Tibial nerve (tissue), 4 donors: ENCODE measurements around the gene RAB11B. TPM values are rescaled to one million over a fixed set of nuclear protein-coding genes. Genes with fewer than 3 reads are reported as not detected.
"Not testable (repeated sequence)": the region's sequence is repeated elsewhere in the genome, so short reads cannot be mapped to it uniquely, and the experiment has no call there.

Source experiments
- DNase-seq, 2 donors: peaks; one replicate each; pipeline ENCODE4 v3.0.0-alpha.2; 2019; ENCODE audit warnings: low spot score in 2 of 2
- H3K27ac ChIP-seq, 4 donors: fragments of 200-600 bp; sonication (generic) in 3 of 4; one replicate each; pipeline ENCODE4 v1.5.1; 2017 to 2019; ENCODE audit warnings: mild to moderate bottlenecking in 1 of 4
- H3K27me3 ChIP-seq, 2 donors: fragments of 200-600 bp; sonication (generic) in 1 of 2; one replicate each; pipeline versions ENCODE4 v1.5.1 to v1.6.0; 2017 to 2019
- H3K36me3 ChIP-seq, 3 donors: fragments of 200-600 bp; sonication (generic); one replicate each; pipeline ENCODE4 v1.5.1; 2018 to 2019
- H3K4me1 ChIP-seq, 4 donors: fragments of 200-600 bp; sonication (generic) in 3 of 4; one replicate each; pipeline ENCODE4 v1.5.1; 2017 to 2019
- H3K4me3 ChIP-seq, 4 donors: fragments of 200-600 bp; sonication (generic) in 3 of 4; one replicate each; pipeline ENCODE4 v1.5.1; 2017 to 2019; ENCODE audit warnings: mild to moderate bottlenecking in 1 of 4, moderate library complexity in 1 of 4
- H3K9me3 ChIP-seq, 4 donors: fragments of 200-600 bp; sonication (generic) in 3 of 4; one replicate each; pipeline ENCODE4 v1.5.1; 2017 to 2019
- CTCF ChIP-seq, 5 experiments: fragments of 200-600 bp in 3 of 5; fragments of 450-650 bp in 2 of 5; sonication (generic) in 3 of 5; IDR thresholded peaks; one replicate each; pipeline ENCODE4 v1.5.1; 2016 to 2019; ENCODE audit warnings: antibody characterized with exemption in 5 of 5, mild to moderate bottlenecking in 3 of 5, moderate library complexity in 2 of 5
- EP300 ChIP-seq, 2 donors: sonication (generic); formaldehyde crosslinking; IDR thresholded peaks; one replicate each; pipeline ENCODE4 v1.6.1; 2017; ENCODE audit warnings: antibody characterized with exemption in 2 of 2, mild to moderate bottlenecking in 1 of 2
- POLR2A ChIP-seq, 2 donors: fragments of 450-650 bp; IDR thresholded peaks; one replicate each; pipeline ENCODE4 v1.6.1; 2017; ENCODE audit warnings: antibody characterized with exemption in 2 of 2, mild to moderate bottlenecking in 2 of 2, moderate library complexity in 2 of 2
- WGBS, 2 donors: methylation state at CpG; one replicate each; pipeline ENCODE4 v1.1.5; 2018; 5-methylcytosine and 5-hydroxymethylcytosine counted together
- total RNA-seq, 4 donors: library from RNA; depleted of rRNA; stranded (reverse); fragments of >200 nt; gene quantifications; one replicate each; pipeline ENCODE4 v1.1.0, GENCODE V29; 2016

Gene RAB11B
- total RNA-seq, 4 donors from 2014 or later = 35.6 to 147 (median 68.9) TPM

- TF ChIP-seq CTCF (IDR thresholded peaks at IDR 0.05) (no peak), EP300 (IDR thresholded peaks at IDR 0.05) (no peak), POLR2A (IDR thresholded peaks at IDR 0.05) (no peak)
- no peak for DNase-seq
- Histone ChIP-seq H3K27me3 (no peaks in the 10 kb centered on the region), H3K27ac (no peak overlapping the region), H3K4me3 (no peak overlapping the region), H3K9me3 (no peaks in the 10 kb centered on the region), H3K36me3 (peaks cover 0 to 39% (median 0%) of the 10 kb centered on the region in 3 donors), H3K4me1 (peaks cover 0 to 13% (median 6%) of the 10 kb centered on the region in 4 donors)
- 40 to 65% methylated on average over 1 of the region's 1 CpG for WGBS, 2 donors
Measured at GRCh38 chr19:8377598-8377997, 12.6 kb upstream of the RAB11B start.

- H3K4me3 ChIP-seq, H3K27ac ChIP-seq, H3K27me3 ChIP-seq, H3K9me3 ChIP-seq, DNase-seq, H3K4me1 ChIP-seq: not testable (repeated sequence)
- H3K36me3 ChIP-seq = peaks cover 0 to 23% (median 0%) of the 10 kb centered on the region in 3 donors
- WGBS, 2 donors = 94 to 95% methylated on average over 13 of the region's 13 CpGs
Measured at GRCh38 chr19:8379156-8379891, 10.8 kb upstream of the RAB11B start.

- not testable (repeated sequence) for H3K9me3 ChIP-seq, H3K27me3 ChIP-seq, H3K27ac ChIP-seq, H3K4me1 ChIP-seq, DNase-seq, H3K4me3 ChIP-seq
- peaks cover 0 to 17% (median 0%) of the 10 kb centered on the region in 3 donors for H3K36me3 ChIP-seq
- 84 to 96% methylated on average over 4 of the region's 4 CpGs for WGBS, 2 donors
Measured at GRCh38 chr19:8384569-8384968, 5.6 kb upstream of the RAB11B start.

- H3K4me3 ChIP-seq, H3K9me3 ChIP-seq, H3K27me3 ChIP-seq, DNase-seq, H3K27ac ChIP-seq, H3K4me1 ChIP-seq: not testable (repeated sequence)
- H3K36me3 ChIP-seq = peaks cover 0 to 17% (median 0%) of the 10 kb centered on the region in 3 donors
- 68 to 69% methylated on average over 2 of the region's 2 CpGs for WGBS, 2 donors
Measured at GRCh38 chr19:8385103-8385502, 5.1 kb upstream of the RAB11B start.

GRCh38 chr19:8385566-8385965, 4.6 kb upstream of the RAB11B start:
- not testable (repeated sequence) for H3K4me3 ChIP-seq, DNase-seq, H3K9me3 ChIP-seq, H3K27me3 ChIP-seq, H3K4me1 ChIP-seq, H3K27ac ChIP-seq
- H3K36me3 ChIP-seq = peaks cover 0 to 17% (median 0%) of the 10 kb centered on the region in 3 donors
- WGBS, 2 donors = 93% methylated on average over 3 of the region's 3 CpGs

- H3K9me3 ChIP-seq, H3K27me3 ChIP-seq, H3K27ac ChIP-seq, H3K4me3 ChIP-seq, DNase-seq: not testable (repeated sequence)
- H3K36me3 ChIP-seq = peaks cover 0 to 17% (median 0%) of the 10 kb centered on the region in 3 donors
- 84 to 95% methylated on average over 9 of the region's 9 CpGs for WGBS, 2 donors
- H3K4me1 ChIP-seq = peaks cover 0 to 12% (median 12%) of the 10 kb centered on the region in 4 donors
Measured at GRCh38 chr19:8386419-8386818, 3.7 kb upstream of the RAB11B start.

GRCh38 chr19:8386990-8387389, 3.2 kb upstream of the RAB11B start:
- TF ChIP-seq POLR2A (IDR thresholded peaks at IDR 0.05) (no peak), EP300 (IDR thresholded peaks at IDR 0.05) (no peak), CTCF (IDR thresholded peaks at IDR 0.05) (no peak)
- Histone ChIP-seq H3K4me3 (no peak overlapping the region), H3K4me1 (peaks cover 0 to 18% (median 17%) of the 10 kb centered on the region in 4 donors), H3K36me3 (peaks cover 0 to 17% (median 0%) of the 10 kb centered on the region in 3 donors), H3K27me3 (no peaks in the 10 kb centered on the region), H3K9me3 (no peaks in the 10 kb centered on the region), H3K27ac (no peak overlapping the region)
- no peak for DNase-seq
- WGBS, 2 donors = 73 to 99% methylated on average over 4 of the region's 4 CpGs
